Transverse colon (tissue), 4 donors: ENCODE measurements around the gene PGP. TPM values are rescaled to one million over a fixed set of nuclear protein-coding genes. Genes with fewer than 3 reads are reported as not detected.
A peak's percentile ranks its signal among the peaks of the same experiment; 100 is the strongest.

Experiments used
- DNase-seq: peaks from one replicate; pipeline ENCODE4 v3.0.0-alpha.2; 2019
- H3K27ac ChIP-seq, 4 donors: fragments of 200-600 bp; sonication (generic); 2 replicates each; pipeline ENCODE4 v1.5.1; 2016 to 2018; ENCODE audit warnings: inconsistent platforms in 4 of 4
- H3K27me3 ChIP-seq: fragments of 200-600 bp; sonication (generic); 2 replicates; pipeline ENCODE4 v1.5.1; 2017; ENCODE audit warnings: inconsistent platforms
- H3K36me3 ChIP-seq, 4 donors: fragments of 200-600 bp; sonication (generic); 2 replicates each; pipeline ENCODE4 v1.5.1; 2017 to 2019; ENCODE audit warnings: inconsistent platforms in 4 of 4
- H3K4me1 ChIP-seq, 4 donors: fragments of 200-600 bp; sonication (generic); 2 replicates each; pipeline ENCODE4 v1.5.1; 2017 to 2020; ENCODE audit warnings: inconsistent platforms in 4 of 4
- H3K4me3 ChIP-seq, 4 donors: fragments of 200-600 bp; sonication (generic); 1 replicate in 1 of 4; 2 replicates in 3 of 4; pipeline versions ENCODE4 v1.5.1 to v1.6.1; 2017 to 2019; ENCODE audit warnings: inconsistent platforms in 4 of 4
- H3K9me3 ChIP-seq, 2 donors: fragments of 200-600 bp; sonication (generic); 2 replicates each; pipeline ENCODE4 v1.5.1; 2017 to 2019; ENCODE audit warnings: inconsistent platforms in 2 of 2
- CTCF ChIP-seq, 5 experiments: fragments of 200-600 bp in 3 of 5; fragments of 450-650 bp in 2 of 5; sonication (generic) in 3 of 5; IDR thresholded peaks; 1 replicate in 2 of 5; 2 replicates in 3 of 5; pipeline ENCODE4 v1.5.1; 2016 to 2017; ENCODE audit warnings: antibody characterized with exemption in 5 of 5, inconsistent platforms in 3 of 5, mild to moderate bottlenecking in 2 of 5, moderate library complexity in 1 of 5
- EP300 ChIP-seq: sonication (generic); formaldehyde crosslinking; IDR thresholded peaks from one replicate; pipeline ENCODE4 v1.6.1; 2017; ENCODE audit warnings: antibody characterized with exemption, low read depth
- POLR2A ChIP-seq: fragments of 450-650 bp; IDR thresholded peaks from one replicate; pipeline ENCODE4 v1.6.1; 2016; ENCODE audit warnings: antibody characterized with exemption, mild to moderate bottlenecking, moderate library complexity
- POLR2AphosphoS5 ChIP-seq, 3 donors: sonication (generic); formaldehyde crosslinking; IDR thresholded peaks; one replicate each; pipeline ENCODE4 v1.6.1; 2016; ENCODE audit warnings: antibody characterized with exemption in 3 of 3
- WGBS, 2 donors: methylation state at CpG; one replicate each; pipeline ENCODE4 v1.1.5; 2018; ENCODE audit warnings: low coverage in 1 of 2; 5-methylcytosine and 5-hydroxymethylcytosine counted together
- in situ Hi-C, 4 donors: fragments of 200-750 bp; cut with MboI; loops; one replicate each; pipeline versions ENCODE4 v1.15.0 to v1.15.1; 2017; ENCODE audit warnings: low sequenced_read_pairs in 3 of 4, low pct_ligation_motif_present in 1 of 4, low pct_unique_long_range_greater_than_20kb in 1 of 4
- intact Hi-C: fragments of 100-400 bp; cut with DNase I; formaldehyde crosslinking; loops from one replicate; pipeline ENCODE4 v1.15.1; 2023; ENCODE audit warnings: low total_unique reads
- total RNA-seq, 4 donors: library from RNA; depleted of rRNA; stranded (reverse); fragments of >200 nt; gene quantifications; one replicate each; pipeline ENCODE4 v1.1.0, GENCODE V29; 2016

The PGP gene
- total RNA-seq, 4 donors from 2014 or later, result 18.0 to 49.0 (median 29.5) TPM

- H3K27me3 ChIP-seq, result peaks cover 61% of the 10 kb centered on the region
- in situ Hi-C loops, result loop anchor here in 1 of 4 donors (25.0 kb wide), 1 partner anchor 290 kb away; the partner anchor contains the start of gene TBC1D24
Measured at GRCh38 chr16:2197765-2198164, 16.9 kb downstream of the PGP start.

GRCh38 chr16:2196981-2197511, 17.6 kb downstream of the PGP start:
- H3K27ac ChIP-seq, result no peak overlapping the region
- no peaks in the 10 kb centered on the region for H3K36me3 ChIP-seq
- in situ Hi-C loops (loop anchor here in 1 of 4 donors (25.0 kb wide), 1 partner anchor 290 kb away; the partner anchor contains the start of gene TBC1D24), intact Hi-C loops (no loop called here)
- peaks cover 61% of the 10 kb centered on the region for H3K27me3 ChIP-seq
- peaks cover 10 to 18% (median 15%) of the 10 kb centered on the region in 4 donors for H3K4me1 ChIP-seq
- 31% methylated on average over 26 of the region's 32 CpGs; no CpG with 5 or more reads in 1 of the 2 donors for WGBS, 2 donors
- no peaks in the 10 kb centered on the region for H3K9me3 ChIP-seq
- TF ChIP-seq POLR2AphosphoS5 (IDR thresholded peaks at IDR 0.05), result no peak
- TF ChIP-seq POLR2A, result no peak
- no peak for TF ChIP-seq CTCF (IDR thresholded peaks at IDR 0.05)
- no peak for TF ChIP-seq EP300
- no peak overlapping the region for H3K4me3 ChIP-seq
- no peak for DNase-seq

More at GRCh38 chr16:2197765-2198164, 16.9 kb downstream of the PGP start:
- no peak for DNase-seq
- H3K4me1 ChIP-seq, result peaks cover 10 to 18% (median 15%) of the 10 kb centered on the region in 4 donors
- intact Hi-C loops, result no loop called here
- H3K36me3 ChIP-seq, result no peaks in the 10 kb centered on the region
- TF ChIP-seq POLR2AphosphoS5 (IDR thresholded peaks at IDR 0.05), result no peak
- no peak for TF ChIP-seq CTCF (IDR thresholded peaks at IDR 0.05)
- TF ChIP-seq EP300, result no peak
- no peak for TF ChIP-seq POLR2A
- H3K4me3 ChIP-seq, result no peak overlapping the region
- 78% methylated on average over 6 of the region's 6 CpGs; no CpG with 5 or more reads in 1 of the 2 donors for WGBS, 2 donors
- H3K27ac ChIP-seq, result no peak overlapping the region
- no peaks in the 10 kb centered on the region for H3K9me3 ChIP-seq

- WGBS, 2 donors, result 4% methylated on average over 33 of the region's 129 CpGs; no CpG with 5 or more reads in 1 of the 2 donors
- intact Hi-C loops (no loop called here), in situ Hi-C loops (loop anchor here in 1 of 4 donors (25.0 kb wide), 1 partner anchor 291 kb away; the partner anchor contains the start of gene TBC1D24)
- no peak within 1 kb of the TSS for H3K27ac ChIP-seq
- H3K9me3 ChIP-seq, result no peaks in the 10 kb centered on the region
- H3K27me3 ChIP-seq, result peaks cover 61% of the 10 kb centered on the region
- H3K4me1 ChIP-seq, result peaks cover 10 to 18% (median 15%) of the 10 kb centered on the region in 4 donors
- peak within 1 kb of the TSS in 3 of 4 donors; percentile 27 to 44 (median 42) for H3K4me3 ChIP-seq
- DNase-seq, result no peak
- TF ChIP-seq POLR2A (no peak), CTCF (IDR thresholded peaks at IDR 0.05) (no peak)
- H3K36me3 ChIP-seq, result no peaks in the 10 kb centered on the region
Measured at GRCh38 chr16:2196162-2196980, 18.3 kb downstream of the PGP start, which contains the start of gene CASKIN1. Gene CASKIN1 (minus strand): TSS chr16:2196605. CDS start chr16:2196432, 173 bp downstream.
